HFFc6 (cell line): ENCODE results near the gene EPS15. TPM values are rescaled to one million over a fixed set of nuclear protein-coding genes. Genes with fewer than 3 reads are reported as not detected.
"Not testable (repeated sequence)": the region's sequence is repeated elsewhere in the genome, so short reads cannot be mapped to it uniquely, and the experiment has no call there.

ENCODE experiments used
- DNase-seq: peaks from one replicate; pipeline ENCODE4 v3.0.0-alpha.2; 2018
- H3K27ac Mint-ChIP-seq: 2 replicates; pipeline ENCODE4 v1.8.0; 2020; ENCODE audit warnings: mild to moderate bottlenecking, mixed read lengths
- H3K27me3 Mint-ChIP-seq: 2 replicates; pipeline ENCODE4 v1.8.0; 2021; ENCODE audit warnings: mild to moderate bottlenecking, moderate library complexity, mixed read lengths; ENCODE audit not compliant: insufficient read depth
- H3K36me3 Mint-ChIP-seq: 2 replicates; pipeline ENCODE4 v1.8.0; 2021; ENCODE audit warnings: low read depth, mixed read lengths
- H3K4me1 Mint-ChIP-seq: 2 replicates; pipeline ENCODE4 v1.8.0; 2020; ENCODE audit warnings: low read depth, mixed read lengths
- H3K4me3 Mint-ChIP-seq: 2 replicates; pipeline ENCODE4 v1.8.0; 2020; ENCODE audit warnings: mild to moderate bottlenecking, moderate library complexity, mixed read lengths
- H3K9me3 Mint-ChIP-seq: 2 replicates; pipeline ENCODE4 v1.8.0; 2020; ENCODE audit warnings: mild to moderate bottlenecking, mixed read lengths
- CTCF ChIP-seq: fragments of 200-600 bp; sonication (generic); IDR thresholded peaks from 2 replicates; pipeline ENCODE4 v1.5.0; 2021; ENCODE audit warnings: antibody characterized with exemption, mild to moderate bottlenecking
- total RNA-seq, 6 experiments: library from RNA; stranded (reverse); fragmentation: NEBNext Ultra II Directional; extraction: Animal tissue kit (Norgen Biotek cat#: 25700); gene quantifications; 2 replicates in 1 of 6; 3 replicates in 5 of 6; pipeline ENCODE4 v1.2.3, GENCODE V29; 2021

The EPS15 gene
- total RNA-seq, 6 experiments from 2014 or later, result 45.2 to 55.7 (median 49.6) TPM

GRCh38 chr1:51454554-51454953 lies 64.5 kb downstream of the EPS15 start:
- DNase-seq, result no peak
- peaks cover 6% of the 10 kb centered on the region; the same call in 1 of the 2 replicates for H3K36me3 Mint-ChIP-seq
- H3K27ac Mint-ChIP-seq, result no peak overlapping the region
- no peak overlapping the region for H3K4me3 Mint-ChIP-seq
- H3K9me3 Mint-ChIP-seq, result no peaks in the 10 kb centered on the region
- no peaks in the 10 kb centered on the region for H3K4me1 Mint-ChIP-seq
- no peak for TF ChIP-seq CTCF
- H3K27me3 Mint-ChIP-seq, result no peaks in the 10 kb centered on the region; the same call in 1 of the 2 replicates

GRCh38 chr1:51453010-51453409 lies 66.1 kb downstream of the EPS15 start:
- Mint-ChIP-seq H3K9me3 (no peaks in the 10 kb centered on the region), H3K4me1 (peaks cover 5% of the 10 kb centered on the region; the same call in 1 of the 2 replicates), H3K27me3 (no peaks in the 10 kb centered on the region; the same call in 1 of the 2 replicates), H3K4me3 (no peak overlapping the region), H3K27ac (0 out of 2 replicates have a peak overlapping the region, but pooled peaks have one; percentile 38), H3K36me3 (peaks cover 12% of the 10 kb centered on the region)
- DNase-seq, result no peak
- no peak for TF ChIP-seq CTCF

GRCh38 chr1:51448844-51449454 lies 70.1 kb downstream of the EPS15 start:
- not testable (repeated sequence) for H3K9me3 Mint-ChIP-seq, H3K4me3 Mint-ChIP-seq, H3K27ac Mint-ChIP-seq, DNase-seq, H3K27me3 Mint-ChIP-seq
- H3K4me1 Mint-ChIP-seq, result peaks cover 27% of the 10 kb centered on the region
- H3K36me3 Mint-ChIP-seq, result peaks cover 12% of the 10 kb centered on the region

GRCh38 chr1:51445351-51446090 lies 73.5 kb downstream of the EPS15 start:
- Mint-ChIP-seq H3K27ac (no peak overlapping the region), H3K27me3 (peaks cover 2% of the 10 kb centered on the region; the same call in 1 of the 2 replicates), H3K9me3 (no peaks in the 10 kb centered on the region), H3K4me1 (peaks cover 40% of the 10 kb centered on the region), H3K36me3 (peaks cover 16% of the 10 kb centered on the region), H3K4me3 (no peak overlapping the region)
- no peak for DNase-seq
- TF ChIP-seq CTCF, result no peak

- Mint-ChIP-seq H3K4me3 (no peak overlapping the region), H3K4me1 (peaks cover 40% of the 10 kb centered on the region), H3K9me3 (no peaks in the 10 kb centered on the region), H3K27me3 (peaks cover 2% of the 10 kb centered on the region; the same call in 1 of the 2 replicates), H3K27ac (peak overlapping the region; percentile 3; the same call in 1 of the 2 replicates), H3K36me3 (peaks cover 16% of the 10 kb centered on the region)
- no peak for DNase-seq
- TF ChIP-seq CTCF, result no peak
Observed at GRCh38 chr1:51444534-51445192, 74.4 kb downstream of the EPS15 start.
